ENCODE results near the gene RNF40. TPM values are rescaled to one million over a fixed set of nuclear protein-coding genes. Genes with fewer than 3 reads are reported as not detected.
"Not testable (repeated sequence)": the region's sequence is repeated elsewhere in the genome, so short reads cannot be mapped to it uniquely, and the experiment has no call there.

The RNF40 gene
- total RNA-seq, 1 donor from 2014 or later = 100 TPM

DNA sequence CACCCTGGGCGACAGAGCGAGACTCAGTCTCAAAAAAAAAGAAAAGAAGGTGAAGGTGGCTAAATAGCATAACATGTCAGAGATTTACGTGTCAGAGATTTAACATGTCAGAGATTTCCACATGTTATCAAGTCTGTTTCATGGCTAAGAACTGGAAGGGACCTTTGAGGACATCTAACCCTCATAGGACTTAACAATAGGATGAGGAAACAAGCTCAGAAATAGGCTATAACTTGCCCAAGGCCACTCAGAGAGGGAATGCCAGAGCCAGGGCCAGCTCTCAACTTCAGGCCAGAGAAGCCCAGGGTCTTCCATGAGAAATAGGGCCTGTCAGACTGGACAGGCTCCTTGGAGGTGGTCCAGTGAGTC lies 51.7 kb downstream of the RNF40 start:
- no peaks in the 10 kb centered on the region for H3K9me3 Mint-ChIP-seq
- peaks cover 2% of the 10 kb centered on the region for H3K27me3 Mint-ChIP-seq
- peak overlapping the region; percentile 96 for H3K4me3 Mint-ChIP-seq
- no peak for DNase-seq
- H3K4me1 Mint-ChIP-seq = peaks cover 10% of the 10 kb centered on the region
- intact Hi-C loops (cut with micrococcal nuclease) = loop anchor here (1.0 to 5.0 kb wide), 4 partner anchors 37 to 108 kb away; partner anchors contain the start of genes CFAP119, PHKG2 and RNF40
- H3K27ac Mint-ChIP-seq = peak overlapping the region; percentile 84
- no peaks in the 10 kb centered on the region for H3K36me3 Mint-ChIP-seq (ENCODE audit: low read depth)

DNA sequence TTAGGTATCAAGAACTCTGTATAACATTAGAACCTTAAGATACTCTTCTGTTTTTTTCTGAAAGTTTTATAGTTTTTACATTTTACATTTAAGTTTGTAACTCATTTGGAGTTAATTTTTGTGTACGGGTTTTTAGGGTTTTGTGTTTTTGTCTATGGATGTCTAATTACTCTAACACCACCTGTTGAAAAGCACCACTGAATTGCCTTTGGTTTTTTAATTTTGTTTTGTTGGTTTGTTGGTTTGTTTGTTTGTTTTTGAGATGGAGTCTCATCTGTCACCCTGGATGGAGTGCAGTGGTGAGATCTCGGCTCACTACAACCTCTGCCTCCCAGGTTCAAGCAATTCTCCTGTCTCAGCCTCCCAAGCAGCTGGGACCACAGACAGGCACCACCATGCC lies 54.6 kb downstream of the RNF40 start:
- Mint-ChIP-seq H3K27me3 (no peaks in the 10 kb centered on the region), H3K4me3 (no peak overlapping the region), H3K4me1 (peaks cover 10% of the 10 kb centered on the region), H3K36me3 (ENCODE audit: low read depth) (no peaks in the 10 kb centered on the region), H3K9me3 (no peaks in the 10 kb centered on the region), H3K27ac (no peak overlapping the region)
- intact Hi-C loops (cut with micrococcal nuclease) = no loop called here
- no peak for DNase-seq

DNA sequence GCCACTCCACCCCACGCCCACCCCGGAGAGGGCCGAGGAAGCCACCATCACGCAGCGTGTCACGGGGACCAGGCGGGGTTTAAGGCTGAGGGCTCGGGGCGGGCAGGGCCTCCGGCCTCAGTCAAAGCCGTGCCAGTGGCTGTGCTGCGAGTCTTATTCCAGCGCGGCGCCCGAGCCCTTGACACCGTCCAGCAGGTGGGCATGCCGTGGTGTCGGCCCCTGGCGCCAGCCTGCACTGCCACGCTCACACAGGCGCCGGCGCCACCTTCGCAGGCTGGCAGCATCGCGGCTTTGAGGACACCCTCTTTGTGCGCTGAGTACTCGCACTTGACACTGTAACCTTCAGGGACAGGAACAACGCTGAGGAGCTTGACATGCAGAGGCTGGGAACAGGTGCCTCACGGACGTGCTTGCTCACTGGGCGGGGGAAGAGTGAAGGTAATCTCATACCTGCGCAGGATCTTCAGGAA lies 58.9 kb downstream of the RNF40 start:
- no peaks in the 10 kb centered on the region for H3K36me3 Mint-ChIP-seq (ENCODE audit: low read depth)
- H3K4me1 Mint-ChIP-seq = no peaks in the 10 kb centered on the region
- H3K9me3 Mint-ChIP-seq = no peaks in the 10 kb centered on the region
- no peaks in the 10 kb centered on the region for H3K27me3 Mint-ChIP-seq
- no peak overlapping the region for H3K4me3 Mint-ChIP-seq
- intact Hi-C loops (cut with micrococcal nuclease) = no loop called here
- H3K27ac Mint-ChIP-seq = no peak overlapping the region
- no peak for DNase-seq

DNA sequence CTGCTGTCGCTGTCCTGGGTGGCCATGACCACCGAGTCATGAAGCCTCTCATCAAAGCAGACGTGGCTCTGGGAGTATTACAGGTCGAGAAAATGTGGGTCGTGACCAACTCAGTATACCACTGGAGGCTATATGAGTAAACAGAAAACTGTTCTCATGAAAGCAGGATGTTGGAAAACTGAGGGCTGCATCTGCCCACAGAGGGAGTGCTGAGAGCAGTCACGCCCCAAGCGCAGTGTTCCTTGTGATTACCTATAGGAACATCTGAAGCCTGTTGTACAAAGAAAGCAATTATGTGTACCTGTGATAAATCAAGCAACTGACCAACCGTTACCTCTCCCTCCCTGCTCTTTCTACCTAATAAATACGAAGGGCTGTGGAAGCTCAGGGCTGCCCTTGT lies 59.3 kb downstream of the RNF40 start:
- H3K4me3 Mint-ChIP-seq; DNase-seq; H3K9me3 Mint-ChIP-seq; H3K27me3 Mint-ChIP-seq; H3K36me3 Mint-ChIP-seq (ENCODE audit: low read depth); intact Hi-C loops (cut with micrococcal nuclease); H3K27ac Mint-ChIP-seq; H3K4me1 Mint-ChIP-seq: not testable (repeated sequence)

DNA sequence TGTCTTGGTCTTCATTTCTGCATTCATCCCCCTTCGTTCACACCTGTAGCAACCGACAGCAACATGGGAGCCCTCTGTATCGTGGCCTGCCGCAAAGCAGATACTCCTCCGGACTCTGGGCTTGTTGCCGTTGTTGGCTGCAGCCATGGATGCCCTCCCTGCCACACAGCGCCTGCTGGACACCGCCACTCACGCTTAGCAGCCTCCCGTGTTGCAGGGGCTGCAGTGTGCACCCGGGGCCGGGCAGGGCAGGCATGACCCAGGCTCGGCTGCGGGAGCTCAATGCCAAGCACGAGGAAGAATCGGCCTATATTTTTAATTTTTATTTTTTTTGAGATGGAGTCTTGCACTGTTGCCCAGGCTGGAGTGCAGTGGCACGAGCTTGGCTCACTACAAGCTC lies 59.8 kb downstream of the RNF40 start:
- H3K27ac Mint-ChIP-seq = no peak overlapping the region

More for the DNA sequence above, 59.8 kb downstream of the RNF40 start:
- intact Hi-C loops (cut with micrococcal nuclease) = no loop called here
- Mint-ChIP-seq H3K4me1 (no peaks in the 10 kb centered on the region), H3K27me3 (no peaks in the 10 kb centered on the region), H3K36me3 (ENCODE audit: low read depth) (no peaks in the 10 kb centered on the region), H3K4me3 (no peak overlapping the region), H3K9me3 (no peaks in the 10 kb centered on the region)
- DNase-seq = no peak

Other genes starting within 250 kb of the RNF40 start
- 12.9 and 14.8 TPM in 2 replicates for gene ZNF768, start 235.8 kb upstream of the RNF40 start, total RNA-seq
- gene ZNF747, start 227.5 kb upstream of the RNF40 start, total RNA-seq = 10.5 and 13.6 TPM in 2 replicates
- 13.9 and 14.9 TPM in 2 replicates for gene ZNF764, start 203.9 kb upstream of the RNF40 start, total RNA-seq
- 6.6 and 8.0 TPM in 2 replicates for gene ZNF688, start 190.6 kb upstream of the RNF40 start, total RNA-seq
- 17.1 and 17.8 TPM in 2 replicates for gene ZNF785, start 176.6 kb upstream of the RNF40 start, total RNA-seq
- gene ZNF689, start 151.9 kb upstream of the RNF40 start, total RNA-seq = 14.0 and 14.6 TPM in 2 replicates
- gene PRR14, start 111.4 kb upstream of the RNF40 start, total RNA-seq = 82.2 and 86.7 TPM in 2 replicates
- gene FBRS, start 103.9 kb upstream of the RNF40 start, total RNA-seq = 121 and 124 TPM in 2 replicates
- 90.4 and 91.6 TPM in 2 replicates for gene SRCAP, start 63.2 kb upstream of the RNF40 start, total RNA-seq
- gene PHKG2, start 13.9 kb upstream of the RNF40 start, total RNA-seq = 39.5 and 41.0 TPM in 2 replicates
- gene CFAP119, start 260 bp upstream of the RNF40 start, total RNA-seq = 4.0 and 4.2 TPM in 2 replicates
- gene ZNF629, start 24.9 kb downstream of the RNF40 start, total RNA-seq = 2.5 and 2.6 TPM in 2 replicates
- 23.9 and 24.5 TPM in 2 replicates for gene BCL7C, start 131.8 kb downstream of the RNF40 start, total RNA-seq
- gene CTF1, start 134.3 kb downstream of the RNF40 start, total RNA-seq = 0.17 and 0.33 TPM in 2 replicates
- gene FBXL19, start 161.2 kb downstream of the RNF40 start, total RNA-seq = 35.9 and 36.5 TPM in 2 replicates
- 11.8 and 12.7 TPM in 2 replicates for gene ORAI3, start 186.7 kb downstream of the RNF40 start, total RNA-seq
- 30.7 and 31.5 TPM in 2 replicates for gene SETD1A, start 195.4 kb downstream of the RNF40 start, total RNA-seq
- gene HSD3B7, start 222.9 kb downstream of the RNF40 start, total RNA-seq = 2.9 and 3.2 TPM in 2 replicates
- gene STX1B, start 248.3 kb downstream of the RNF40 start, total RNA-seq = 0.75 and 0.78 TPM in 2 replicates

Data from activated CD4-positive, alpha-beta T cell treated with anti-CD3 and anti-CD28 coated beads, Interleukin-2, amount 10 ng/mL, durations not matched to agents 24 days and 14 days (primary cell).